Stimulated activated CD8-positive, alpha-beta memory T cell treated with anti-CD3 and anti-CD28 coated beads, Interleukin-2, amount 100 ng/mL, for 1 hour (primary cell): ENCODE results near the gene SLC7A5.
"Not testable (repeated sequence)": the region's sequence is repeated elsewhere in the genome, so short reads cannot be mapped to it uniquely, and the experiment has no call there.

Experiments used
- DNase-seq, 2 donors: peaks; one replicate each; pipeline ENCODE4 v3.0.0-alpha.2; 2020; ENCODE audit warnings: low read depth in 2 of 2

Gene SLC7A5

DNA sequence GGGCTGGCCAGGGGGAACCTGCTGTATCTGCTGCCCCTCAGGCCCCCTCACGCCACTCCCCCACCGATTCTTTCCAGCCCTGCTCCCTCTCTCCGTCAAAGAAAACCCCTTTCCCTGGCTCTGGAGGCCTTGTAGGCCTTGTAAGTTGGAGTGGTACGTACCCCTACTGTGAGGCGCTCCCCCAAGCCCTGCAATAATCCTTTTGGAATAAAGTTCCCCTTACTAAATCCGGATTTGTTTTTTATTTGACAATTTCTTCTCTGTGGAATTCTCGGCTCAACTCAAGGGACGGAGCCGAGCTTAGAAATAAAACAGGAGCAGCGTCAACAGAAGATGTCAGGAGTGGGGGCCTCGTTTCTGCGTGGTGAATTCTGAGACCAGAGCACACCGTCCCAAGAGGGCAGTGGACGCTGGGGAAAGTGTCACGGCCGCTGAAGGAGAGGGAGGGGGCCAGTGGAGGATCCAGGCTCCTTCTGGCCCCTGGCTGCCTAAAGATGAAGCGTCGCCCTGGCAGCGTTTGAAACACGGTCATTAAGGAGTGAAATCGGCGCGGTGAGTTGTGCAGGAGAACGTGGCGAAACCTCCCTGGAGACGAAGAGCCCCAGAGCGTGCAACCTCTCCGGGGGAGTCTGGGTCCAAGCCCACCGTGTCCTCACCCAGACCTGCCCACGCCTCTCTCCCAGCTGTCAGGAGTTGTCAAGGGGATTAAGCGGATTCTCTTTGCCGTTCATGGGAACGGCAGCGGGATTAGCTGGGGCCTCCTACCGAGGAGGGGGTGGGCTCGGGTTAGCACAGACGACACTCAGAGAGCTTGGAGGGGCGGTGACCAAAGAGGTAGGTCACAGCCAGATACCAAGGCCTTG, 47.0 kb downstream of the SLC7A5 start:
- no peak for DNase-seq

DNA sequence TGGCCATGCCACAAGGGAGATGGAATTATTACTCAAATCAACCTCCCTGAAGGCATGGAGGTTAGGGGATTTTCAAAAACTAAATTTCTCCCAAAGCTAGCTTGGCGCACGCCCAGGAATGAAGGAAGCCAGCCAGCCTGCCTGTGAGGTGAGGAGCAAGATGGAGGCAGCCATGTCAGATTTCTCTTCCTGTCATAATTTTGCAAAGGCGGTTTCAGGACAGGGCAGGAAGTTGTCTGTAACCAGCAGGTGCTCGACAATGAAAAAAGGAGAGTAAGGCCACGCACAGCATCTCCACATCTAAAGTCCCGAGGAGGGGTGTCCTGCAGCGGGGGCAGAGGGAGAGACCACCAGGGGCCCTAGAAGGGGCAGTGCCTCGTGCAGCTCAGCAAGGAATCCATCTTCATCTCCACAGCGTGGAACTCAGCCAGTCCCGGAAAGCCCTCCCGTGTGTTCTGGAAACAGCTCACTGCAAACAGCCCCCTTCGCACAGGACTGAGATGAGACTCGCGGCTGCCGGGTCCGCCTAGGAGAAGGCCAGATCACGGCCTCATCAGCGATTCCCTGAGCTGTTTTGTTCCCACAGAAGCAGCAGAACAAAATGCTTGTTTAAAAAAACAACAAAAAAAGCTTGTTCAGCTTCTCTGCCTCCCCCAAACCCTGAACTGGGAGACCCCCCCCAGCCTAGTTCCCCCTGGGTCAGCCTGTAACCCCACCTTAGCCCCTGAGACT, 47.8 kb downstream of the SLC7A5 start:
- no peak for DNase-seq

DNA sequence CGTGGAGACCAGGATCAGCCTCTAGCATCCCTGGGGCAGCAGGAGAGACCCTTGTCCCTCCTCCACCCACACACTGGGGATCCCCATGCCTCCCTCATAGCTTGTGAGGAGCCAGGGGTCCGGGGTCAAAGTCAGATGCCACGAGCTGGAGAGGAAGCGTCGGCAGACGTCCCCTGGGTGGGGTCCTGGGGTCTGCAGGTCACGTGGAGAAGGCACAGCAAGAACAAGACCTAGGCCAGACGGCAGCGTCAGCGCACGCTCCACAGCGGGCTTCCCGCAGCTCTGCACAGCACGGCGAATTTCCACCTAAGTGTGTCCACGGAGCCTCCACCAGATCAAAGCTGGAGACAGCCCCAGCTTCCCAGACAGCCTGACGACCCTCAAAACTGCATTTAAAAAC, 49.3 kb downstream of the SLC7A5 start:
- DNase-seq = no peak

- DNase-seq = no peak
These were observed 50.0 kb downstream of the SLC7A5 start for GRCh38 chr16:87819282-87819681.

DNA sequence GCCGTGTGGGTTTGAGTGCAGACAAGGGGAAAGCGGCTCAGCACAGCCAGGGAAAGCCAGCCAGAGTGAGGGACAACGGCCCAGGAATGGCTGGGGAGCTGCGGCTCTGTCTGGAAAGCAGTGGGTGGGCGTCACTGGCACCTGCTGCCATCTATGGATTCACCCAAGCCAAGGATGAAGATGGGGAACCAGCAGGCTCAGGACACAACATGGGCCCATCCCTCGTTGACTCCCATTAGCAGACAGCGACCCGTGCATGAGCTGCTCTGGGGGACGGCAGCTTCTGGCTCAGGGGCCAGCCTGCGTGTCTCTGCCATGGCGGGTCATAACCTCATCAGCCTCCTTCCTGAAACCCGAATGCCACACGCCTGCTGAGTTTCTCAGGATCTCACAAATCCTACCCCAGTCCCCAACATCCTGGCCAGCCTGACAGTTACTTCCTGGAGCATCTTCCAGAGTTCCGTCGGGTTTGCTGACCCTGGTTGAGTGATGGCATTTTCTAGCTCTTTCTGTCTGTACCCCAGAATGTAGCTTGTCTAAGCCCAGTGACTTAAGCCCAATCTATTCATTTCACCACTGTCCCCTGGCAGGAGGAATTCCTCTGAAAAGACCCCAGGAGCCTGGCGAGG, 50.7 kb downstream of the SLC7A5 start:
- no peak for DNase-seq

DNA sequence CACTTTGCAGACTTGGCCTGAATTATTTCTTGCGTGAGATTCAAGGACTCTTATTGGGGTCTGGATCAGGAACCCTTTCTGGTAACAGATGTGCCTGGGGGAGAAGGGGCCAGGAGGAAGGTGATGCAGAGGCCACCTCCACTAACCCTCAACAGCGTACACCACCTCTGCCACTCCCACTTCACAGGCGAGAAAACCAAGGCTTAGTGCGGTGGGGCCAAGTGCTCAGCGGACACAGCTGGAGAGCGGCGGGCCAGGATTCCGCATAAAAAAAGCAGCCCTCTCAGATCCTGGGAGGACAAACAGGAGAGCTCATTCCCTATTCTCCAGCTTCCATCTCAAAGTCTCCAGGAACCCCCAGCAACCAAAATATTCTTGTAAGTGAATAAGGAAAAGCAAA, 51.4 kb downstream of the SLC7A5 start:
- no peak for DNase-seq

DNA sequence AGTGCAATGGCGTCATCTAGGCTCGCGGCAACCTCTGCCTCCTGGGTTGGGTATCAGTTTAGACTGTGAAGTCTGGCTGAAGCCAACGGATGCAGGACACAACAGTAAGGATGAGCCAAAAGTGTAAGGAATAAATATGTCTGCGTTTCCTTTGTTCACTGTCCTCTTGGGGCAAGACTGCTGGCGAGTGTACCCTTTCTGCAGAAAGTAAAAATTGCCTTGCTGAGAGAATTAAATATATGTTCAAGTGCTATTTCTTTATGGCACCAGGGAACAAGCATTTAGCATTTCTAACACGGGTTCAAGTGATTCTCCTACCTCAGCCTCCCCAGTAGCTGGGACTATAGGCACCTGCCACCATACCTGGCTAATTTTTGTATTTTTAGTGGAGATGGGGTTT, 51.9 kb downstream of the SLC7A5 start:
- not testable (repeated sequence) for DNase-seq

DNA sequence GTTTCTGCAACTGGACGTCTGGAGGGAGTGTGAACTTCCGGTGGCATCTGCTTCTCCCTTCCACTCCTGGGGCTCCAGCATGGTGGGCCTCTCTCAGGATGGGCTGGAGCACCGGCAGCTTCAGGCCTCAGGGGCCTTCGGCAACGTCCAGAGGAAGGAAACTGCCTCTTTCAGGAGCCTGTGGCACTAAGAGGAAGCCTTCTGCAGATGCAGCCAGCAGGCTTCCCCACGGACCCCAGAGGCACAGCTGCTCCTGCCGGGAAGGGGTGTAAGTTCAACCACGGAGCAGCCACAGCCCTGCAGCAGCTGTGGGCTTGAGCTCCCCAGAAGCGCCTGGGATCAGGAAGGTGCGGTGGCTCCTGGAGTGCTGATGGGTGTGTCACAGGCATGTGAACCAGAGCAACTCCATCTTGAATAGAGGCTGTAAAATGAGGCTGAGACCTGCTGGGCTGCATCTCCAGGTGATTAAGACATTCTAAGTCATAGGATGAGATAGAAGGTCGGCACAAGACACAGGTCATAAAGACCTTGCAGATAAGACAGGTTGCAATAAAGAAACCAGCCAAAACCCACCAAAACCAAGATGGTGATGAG, 52.7 kb downstream of the SLC7A5 start:
- no peak for DNase-seq

GRCh38 chr16:87815567-87815966, 53.7 kb downstream of the SLC7A5 start:
- DNase-seq = no peak

GRCh38 chr16:87812200-87812656, 57.1 kb downstream of the SLC7A5 start:
- DNase-seq = no peak

DNA sequence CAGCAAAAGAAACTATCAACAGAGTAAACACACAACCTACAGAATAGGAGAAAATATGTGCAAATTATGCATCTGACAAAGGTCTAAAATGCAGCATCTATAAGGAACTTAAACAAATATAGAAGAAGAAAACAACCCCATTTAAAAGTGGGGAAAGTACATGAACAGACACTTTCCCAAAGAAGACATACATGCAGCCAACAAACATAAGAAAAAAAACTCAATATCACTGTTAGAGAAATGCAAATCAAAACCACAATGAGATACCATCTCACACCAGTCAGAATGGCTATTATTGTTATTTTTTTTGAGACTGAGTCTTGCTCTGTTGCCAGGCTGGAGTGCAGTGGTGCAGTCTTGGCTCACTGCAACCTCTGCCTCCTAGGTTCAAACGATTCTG, 57.9 kb downstream of the SLC7A5 start:
- DNase-seq = not testable (repeated sequence)

DNA sequence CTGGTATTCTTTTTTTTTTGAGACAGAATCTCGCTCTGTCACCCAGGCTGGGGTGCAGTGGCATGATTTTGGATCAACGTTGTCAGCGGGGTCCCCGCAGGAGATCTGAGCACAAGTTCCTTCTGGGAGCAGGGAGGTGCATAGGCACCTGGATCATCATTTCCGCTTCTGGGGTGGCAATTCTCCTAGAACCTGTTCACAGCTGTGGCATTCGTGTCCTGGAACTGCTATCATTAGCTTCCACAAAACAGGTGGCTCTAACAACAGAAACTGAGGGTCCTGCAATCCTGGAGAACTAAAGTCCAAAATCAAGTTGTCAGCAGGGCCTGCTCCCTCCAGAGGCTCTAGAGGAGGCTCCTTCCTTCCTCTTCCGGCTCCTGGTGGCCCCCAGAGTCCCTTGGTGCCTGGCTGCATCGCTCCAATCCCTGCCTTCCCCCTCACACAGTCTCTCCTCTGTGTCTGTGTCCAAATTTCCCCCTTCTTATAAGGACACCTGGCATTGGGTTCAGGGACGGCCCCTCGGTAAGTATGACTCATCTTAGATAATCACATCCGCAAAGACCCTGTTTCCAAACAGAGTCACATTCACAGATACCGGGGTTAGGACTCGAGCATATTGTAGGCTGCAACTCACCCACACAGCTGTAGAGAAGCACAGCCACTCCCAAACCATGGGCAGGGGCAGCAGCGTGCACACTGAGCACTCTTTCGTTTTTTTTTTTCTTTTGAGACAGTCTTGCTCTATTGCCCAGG, 60.0 kb downstream of the SLC7A5 start:
- DNase-seq = no peak

DNA sequence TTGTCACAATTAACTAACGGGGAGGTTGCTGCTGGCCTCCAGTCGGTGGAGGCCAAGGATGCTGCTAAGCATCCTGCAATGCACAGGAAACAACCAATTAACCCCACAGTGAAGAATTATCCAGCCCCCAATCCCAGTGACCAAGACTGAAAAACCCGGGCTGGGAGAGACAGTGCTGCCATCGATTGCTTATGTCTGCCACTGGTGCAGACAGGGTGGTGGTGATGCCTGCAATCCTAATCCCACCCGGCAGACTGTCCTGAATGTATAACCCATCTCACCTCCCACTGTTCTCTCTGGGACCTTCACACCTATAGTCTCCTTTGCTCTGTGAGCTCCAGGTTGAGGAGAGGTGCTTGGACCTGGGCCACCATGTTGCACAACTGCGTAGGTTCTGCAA, 61.2 kb downstream of the SLC7A5 start:
- no peak for DNase-seq

GRCh38 chr16:87806641-87807546, 62.4 kb downstream of the SLC7A5 start:
- DNase-seq = no peak

- no peak for DNase-seq
These were observed 63.1 kb downstream of the SLC7A5 start for GRCh38 chr16:87806261-87806640.

- DNase-seq = no peak
These were observed 65.9 kb downstream of the SLC7A5 start for GRCh38 chr16:87803385-87803784.

DNA sequence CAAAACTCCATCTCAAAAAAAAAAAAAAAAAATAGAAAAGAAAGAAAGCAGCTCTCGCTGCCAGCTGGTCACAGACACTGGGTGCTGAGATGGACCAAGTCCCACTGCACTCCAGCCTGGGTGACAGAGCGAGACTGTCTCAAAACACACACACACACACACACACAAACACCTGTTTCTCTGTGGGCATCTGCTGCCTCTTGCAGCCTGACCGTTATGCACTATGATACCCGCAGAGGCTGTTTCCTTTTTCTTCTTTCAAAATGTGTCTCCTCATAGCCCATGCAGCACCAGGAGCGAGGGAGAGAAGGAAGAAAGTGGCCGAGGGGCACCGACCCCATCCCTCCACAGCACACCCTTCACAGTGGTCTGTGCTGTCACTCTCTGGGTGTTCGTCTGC, 66.6 kb downstream of the SLC7A5 start:
- DNase-seq = no peak

DNA sequence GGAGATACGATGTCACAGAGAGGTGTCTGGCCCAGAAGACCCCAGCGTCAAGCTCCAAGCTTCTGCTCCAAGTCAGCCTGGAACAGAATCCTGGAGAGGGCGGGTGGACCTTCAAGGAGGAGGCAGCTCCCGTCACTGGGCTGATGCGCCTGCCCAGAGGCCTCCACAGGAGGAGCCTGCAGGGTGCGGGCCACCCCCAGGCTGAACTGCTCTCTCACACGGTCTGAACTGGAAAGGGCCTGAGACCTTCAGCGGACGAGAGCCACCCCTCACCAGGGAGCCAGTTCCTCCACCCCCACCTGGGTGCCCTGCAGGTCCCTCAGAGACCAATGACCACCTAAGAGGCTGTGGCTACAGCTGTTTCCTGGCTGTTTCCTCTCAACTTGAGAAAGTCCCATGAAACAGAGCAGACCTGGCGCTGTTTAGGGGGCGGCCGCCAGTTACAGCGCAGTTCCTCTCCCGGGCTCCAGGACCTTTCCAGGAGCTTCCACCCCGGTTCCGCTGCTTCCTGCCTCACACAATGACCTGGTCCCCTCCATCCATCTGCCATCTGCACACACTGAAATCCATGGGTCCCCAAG, 67.5 kb downstream of the SLC7A5 start:
- DNase-seq = no peak

- no peak for DNase-seq
These were observed 68.8 kb downstream of the SLC7A5 start for GRCh38 chr16:87800497-87800896.

- no peak for DNase-seq
These were observed 74.0 kb downstream of the SLC7A5 start for GRCh38 chr16:87795336-87795735.
